ENCODE results near the gene MSL1. TPM values are rescaled to one million over a fixed set of nuclear protein-coding genes. Genes with fewer than 3 reads are reported as not detected.
A peak's percentile ranks its signal among the peaks of the same experiment; 100 is the strongest.

MSL1 gene
- total and polyA plus RNA-seq, 9 of the 15 experiments (the other 6 are each of a cell fraction or from before 2014, with no cell fraction given), result 13.8 to 120 (median 61.9) TPM

- Histone ChIP-seq H3K79me2 (ENCODE audit: control insufficient read depth, insufficient read depth, low read length) (no peaks in the 10 kb centered on the region), H2AFZ (ENCODE audit: low read depth, low read length) (peak overlapping the region; percentile 90), H3K9ac (ENCODE audit: insufficient read depth in 1 of 2, low read depth in 2 of 2, low read length in 2 of 2) (peak overlapping the region; percentile 85 to 96; a peak in 3 of 4 replicates), H4K20me1 (replicated peaks; ENCODE audit: control insufficient read depth, insufficient read depth, low read length) (no peaks in the 10 kb centered on the region), H3K4me2 (ENCODE audit: insufficient read depth, low read length) (peak overlapping the region; percentile 84), H3K27me3 (ENCODE audit: control insufficient read depth in 2 of 2, insufficient read depth in 2 of 2, low read length in 2 of 2) (no peaks in the 10 kb centered on the region), H3K27ac (ENCODE audit: extremely low read depth, low read depth, low read length) (peak overlapping the region; percentile 90), H3K4me1 (replicated peaks in 1 of 2; ENCODE audit: control insufficient read depth in 2 of 2, insufficient read depth in 2 of 2, low read length in 2 of 2) (peaks cover 43 to 65% of the 10 kb centered on the region in 2 experiments), H3K4me3 (peak overlapping the region; percentile 17; the same call in 1 of the 2 replicates), H3K9me1 (ENCODE audit: control insufficient read depth, insufficient read depth, low read length) (no peaks in the 10 kb centered on the region), H3K36me3 (ENCODE audit: control insufficient read depth, insufficient read depth, low read length) (no peaks in the 10 kb centered on the region), H3K9me3 (replicated peaks; ENCODE audit: control insufficient read depth, insufficient read depth, low read depth, low read length) (no peaks in the 10 kb centered on the region)
- FAIRE-seq (no peak), ATAC-seq (no peak), DNase-seq (ENCODE audit: extremely low read depth in 1 of 4, low spot score in 3 of 4) (no peak)
- TF ChIP-seq PCBP2 (IDR thresholded peaks at IDR 0.05; ENCODE audit: low read depth, low read length, poor library complexity, severe bottlenecking), result no peak
- TF ChIP-seq HNRNPL (IDR thresholded peaks at IDR 0.05; ENCODE audit: low read depth, low read length), result no peak
- no peak for TF ChIP-seq PREB (CRISPR knock-in tag; IDR thresholded peaks at IDR 0.05)
- TF ChIP-seq CEBPB (tag; IDR thresholded peaks at IDR 0.05), result no peak
- no peak for TF ChIP-seq ZFP36 (IDR thresholded peaks at IDR 0.05; ENCODE audit: low read depth, low read length, partially characterized antibody)
- TF ChIP-seq ADNP (tag; IDR thresholded peaks at IDR 0.05), result 0 out of 2 replicates have a peak, but pooled peaks have one; percentile 35
- no peak for TF ChIP-seq RBM17 (IDR thresholded peaks at IDR 0.05; ENCODE audit: borderline replicate concordance, low read depth, low read length)
- TF ChIP-seq ZNF77 (CRISPR knock-in tag; IDR thresholded peaks at IDR 0.05), result no peak
- CTCF ChIA-PET (ENCODE audit: low intra/inter-chr PET ratio), result interaction anchor here (1.1 to 3.2 kb wide), 5 partner anchors 48 to 419 kb away, joined by 3 to 15 read pairs (median 11); partner anchors contain the start of gene CSF3
- intact Hi-C loops (cut with micrococcal nuclease), result loop anchor here (1.0 to 5.0 kb wide), 4 partner anchors 54 to 243 kb away; partner anchors contain the start of gene CDC6
- in situ Hi-C loops (cut with MboI), result loop anchor here (5.0 kb wide), 1 partner anchor 178 kb away; no protein-coding TSS in a partner anchor
- BruUV-seq (replicated peaks), result no TSS peak
- WGBS (ENCODE audit: insufficient coverage, low coverage, missing lambda C conversion rate), result 20% methylated on average over 5 of the region's 5 CpGs
- POLR2A ChIA-PET, result interaction anchor here (0.8 to 8.0 kb wide), 7 partner anchors 9 to 304 kb away, joined by 3 to 66 read pairs (median 10); partner anchors contain the start of genes CASC3, MSL1, NR1D1 and TOP2A
Observed at GRCh38 chr17:40113907-40114245, 7.9 kb upstream of the MSL1 start.
